Middle frontal gyrus (tissue), 1 donor: ENCODE measurements around the gene TRIO.

Experiments used
- DNase-seq: peaks from one replicate; pipeline ENCODE4 v3.0.0-alpha.2; 2015; ENCODE audit warnings: low spot score; ENCODE audit errors: extremely low spot score

TRIO gene

GRCh38 chr5:14264605-14265316 lies 121.6 kb downstream of the TRIO start:
- DNase-seq, result peak; percentile 77

- no peak for DNase-seq
Measured at GRCh38 chr5:14265570-14265969, 122.4 kb downstream of the TRIO start.

GRCh38 chr5:14266171-14266570 lies 123.0 kb downstream of the TRIO start:
- DNase-seq, result no peak

- no peak for DNase-seq
Measured at GRCh38 chr5:14266686-14267085, 123.5 kb downstream of the TRIO start.

GRCh38 chr5:14267166-14267838 lies 124.2 kb downstream of the TRIO start:
- DNase-seq, result no peak

GRCh38 chr5:14267991-14268708 lies 125.0 kb downstream of the TRIO start:
- no peak for DNase-seq

- DNase-seq, result no peak
Measured at GRCh38 chr5:14268738-14269137, 125.6 kb downstream of the TRIO start.

- DNase-seq, result no peak
Measured at GRCh38 chr5:14269395-14269794, 126.3 kb downstream of the TRIO start.

GRCh38 chr5:14270209-14270702 lies 127.1 kb downstream of the TRIO start:
- peak; percentile 34 for DNase-seq

GRCh38 chr5:14272548-14273205 lies 129.5 kb downstream of the TRIO start:
- DNase-seq, result no peak

- no peak for DNase-seq
Measured at GRCh38 chr5:14273207-14273767, 130.1 kb downstream of the TRIO start.

GRCh38 chr5:14276380-14276779 lies 133.2 kb downstream of the TRIO start:
- DNase-seq, result no peak

GRCh38 chr5:14277385-14278320 lies 134.5 kb downstream of the TRIO start:
- DNase-seq, result no peak

- no peak for DNase-seq
Measured at GRCh38 chr5:14280294-14280854, 137.2 kb downstream of the TRIO start.

GRCh38 chr5:14281746-14282181 lies 138.6 kb downstream of the TRIO start:
- DNase-seq, result no peak

GRCh38 chr5:14283139-14283538 lies 140.0 kb downstream of the TRIO start:
- DNase-seq, result no peak

- DNase-seq, result no peak
Measured at GRCh38 chr5:14284392-14285148, 141.4 kb downstream of the TRIO start.

- no peak for DNase-seq
Measured at GRCh38 chr5:14286007-14286406, 142.9 kb downstream of the TRIO start.
